Globus pallidus (tissue), 1 donor: ENCODE results near the gene ZNF182.
"Not testable (repeated sequence)": the region's sequence is repeated elsewhere in the genome, so short reads cannot be mapped to it uniquely, and the experiment has no call there.

Source experiments
- DNase-seq: peaks from one replicate; pipeline ENCODE4 v3.0.0-alpha.2; 2015; ENCODE audit warnings: low spot score

Gene ZNF182

DNA sequence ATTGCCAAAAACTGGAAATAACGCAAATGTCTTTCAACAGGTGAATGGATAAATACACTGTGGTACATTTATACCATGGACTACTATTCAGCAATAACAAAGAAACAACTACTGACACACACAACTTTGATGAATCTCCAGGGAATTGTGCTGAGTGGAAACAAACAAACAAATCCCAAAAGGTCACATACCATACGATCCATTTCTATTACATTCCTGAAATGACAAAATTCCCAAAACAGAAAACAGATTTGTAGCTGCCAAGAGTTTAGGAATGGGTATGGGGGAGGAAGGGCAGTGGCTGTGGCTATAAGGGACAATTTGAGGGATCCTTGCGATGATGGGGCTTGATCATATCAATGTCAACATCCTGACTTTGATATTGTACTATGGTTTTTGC lies 2.5 kb downstream of the ZNF182 start:
- DNase-seq: no peak

DNA sequence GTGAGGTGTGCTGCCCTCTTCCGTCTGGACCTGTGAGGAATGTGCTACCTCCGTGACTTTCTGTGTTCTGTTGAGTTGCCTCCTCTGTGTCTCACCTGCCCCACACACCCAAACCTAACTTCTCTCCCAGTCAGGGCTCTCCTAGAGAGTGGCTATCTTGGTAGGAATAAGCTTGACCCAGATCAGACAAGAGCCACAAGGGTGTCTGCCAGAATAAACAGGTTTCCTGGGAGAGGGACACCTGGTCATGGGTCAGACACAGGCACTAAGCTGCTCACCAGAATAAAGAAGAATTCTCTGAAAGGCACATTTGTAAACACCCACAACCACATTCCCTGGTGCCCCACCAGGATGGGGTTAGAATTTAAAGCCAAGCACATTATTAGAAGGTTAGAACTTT lies 11.1 kb downstream of the ZNF182 start:
- no peak for DNase-seq

DNA sequence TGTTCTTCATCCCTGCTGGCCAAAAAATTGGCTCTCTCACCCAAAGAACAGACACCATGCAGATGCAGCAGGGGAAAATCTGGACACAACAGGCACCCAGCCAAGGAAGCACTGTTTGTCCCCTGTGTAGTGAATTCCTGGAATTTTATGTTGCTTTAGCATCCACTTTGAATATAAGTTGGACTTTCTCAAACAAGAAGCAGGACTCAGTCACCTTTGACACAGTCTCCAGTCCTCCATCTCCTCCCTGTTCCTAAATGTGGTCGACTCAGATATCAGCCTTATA lies 11.8 kb downstream of the ZNF182 start:
- DNase-seq: no peak

DNA sequence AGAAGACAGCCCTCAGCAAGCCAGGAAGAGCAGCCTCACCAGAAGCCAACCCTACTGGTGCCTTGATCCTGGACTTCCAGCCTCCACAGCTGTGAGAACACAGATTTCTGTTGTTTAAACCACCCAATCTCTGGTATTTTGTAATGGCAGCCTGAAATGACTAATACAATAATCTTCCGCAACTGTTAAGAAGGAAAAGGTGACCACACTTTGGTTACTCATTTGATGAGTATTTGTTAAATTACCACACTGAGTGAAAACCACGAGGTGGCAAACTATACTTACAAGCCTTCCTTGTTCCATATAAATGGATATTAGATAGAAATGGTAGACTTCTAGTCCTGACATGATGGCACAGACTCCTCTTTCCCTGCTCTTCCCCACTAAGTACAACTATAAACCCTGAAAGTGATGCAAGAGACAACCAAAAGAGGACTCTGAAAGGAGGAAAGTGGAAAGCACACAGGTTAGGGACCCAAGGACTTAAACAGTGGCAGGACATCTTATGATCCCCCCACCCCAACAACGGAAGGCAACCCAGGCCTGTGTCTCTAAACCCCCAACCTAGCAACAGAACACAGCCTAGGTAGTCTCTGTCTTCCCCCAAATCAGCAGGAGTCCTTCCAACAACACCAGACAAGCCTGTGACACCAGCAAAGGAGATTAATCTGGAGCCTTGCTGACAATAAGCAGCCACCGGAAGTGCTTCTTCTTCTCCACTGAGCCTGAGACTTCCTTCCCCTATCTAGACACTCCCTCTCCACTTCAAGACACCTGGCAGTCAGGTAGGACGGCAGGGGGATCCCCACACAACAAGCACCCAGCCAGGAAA lies 12.3 kb downstream of the ZNF182 start:
- DNase-seq: no peak

DNA sequence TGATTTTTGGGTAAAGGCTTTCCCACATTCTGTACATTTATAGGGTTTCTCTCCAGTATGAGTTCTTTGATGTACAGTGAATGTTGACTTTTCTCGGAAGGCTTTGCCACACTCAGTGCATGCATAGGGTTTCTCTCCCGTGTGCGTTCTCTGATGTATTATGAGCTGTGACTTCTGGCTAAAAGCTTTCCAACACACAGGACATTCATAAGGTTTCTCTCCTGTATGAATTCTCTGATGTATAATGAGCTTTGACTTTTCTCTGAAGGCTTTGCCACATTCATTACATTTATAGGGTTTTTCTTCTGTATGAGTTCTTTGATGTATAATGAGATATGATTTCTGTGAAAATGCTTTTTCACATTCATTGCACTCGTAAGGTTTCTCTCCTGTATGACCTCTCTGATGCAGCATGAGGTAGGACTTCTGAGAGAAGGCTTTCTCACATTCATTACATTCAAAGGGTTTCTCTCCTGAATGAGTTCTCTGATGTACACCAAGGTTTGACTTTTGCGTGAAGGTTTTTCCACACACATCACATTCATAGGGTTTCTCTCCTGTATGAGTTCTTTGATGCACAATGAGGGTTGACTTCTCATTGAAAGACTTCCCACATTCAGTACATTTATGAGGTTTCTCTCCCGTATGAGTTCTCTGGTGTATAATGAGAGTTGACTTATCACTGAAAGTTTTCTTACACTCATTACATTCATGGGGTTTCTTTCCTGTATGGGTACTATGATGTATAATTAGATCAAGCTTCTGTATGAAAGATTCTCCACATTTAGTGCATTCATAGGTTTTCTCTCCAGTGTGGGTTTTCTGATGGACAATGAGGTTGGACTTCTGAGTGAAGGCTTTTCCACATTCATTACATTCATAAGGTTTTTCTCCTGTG lies 27.3 kb downstream of the ZNF182 start:
- no peak for DNase-seq

DNA sequence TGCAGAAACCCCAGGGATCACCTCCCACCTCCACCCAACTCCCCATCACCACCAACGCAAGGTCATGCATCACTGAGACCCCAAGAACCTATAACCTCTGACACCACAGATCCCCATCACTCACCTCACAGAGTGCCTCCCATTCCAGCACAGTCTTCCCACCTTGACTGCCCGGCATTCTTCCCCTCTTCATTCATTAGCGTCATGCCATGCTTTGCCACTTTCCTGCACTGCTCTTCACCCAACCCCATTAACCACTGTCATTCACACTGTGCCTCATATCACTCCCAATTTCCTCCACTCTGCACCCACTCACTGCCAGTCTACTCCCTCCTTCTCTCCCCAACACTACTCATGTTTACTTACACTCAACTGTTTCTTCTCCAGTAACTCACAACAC lies 30.6 kb downstream of the ZNF182 start:
- DNase-seq: no peak

DNA sequence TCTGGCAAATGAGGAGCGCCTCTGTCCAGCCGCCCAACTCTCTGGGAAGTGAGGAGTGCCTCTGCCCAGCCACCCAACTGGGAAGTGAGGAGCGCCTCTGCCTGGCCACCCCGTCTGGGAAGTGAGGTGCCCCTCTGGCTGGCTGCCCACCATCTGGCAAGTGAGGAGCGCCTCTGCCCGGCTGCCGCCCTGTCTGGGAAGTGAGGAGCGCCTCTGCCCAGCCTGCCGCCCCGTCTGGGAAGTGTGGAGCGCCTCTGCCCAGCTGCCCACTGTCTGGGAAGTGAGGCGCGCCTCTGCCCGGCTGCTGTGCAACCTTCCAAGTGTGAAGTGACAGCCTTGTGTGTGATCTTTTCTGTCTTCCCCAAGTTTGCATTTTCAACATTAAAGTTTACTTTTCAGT lies 38.3 kb downstream of the ZNF182 start:
- DNase-seq: not testable (repeated sequence)

DNA sequence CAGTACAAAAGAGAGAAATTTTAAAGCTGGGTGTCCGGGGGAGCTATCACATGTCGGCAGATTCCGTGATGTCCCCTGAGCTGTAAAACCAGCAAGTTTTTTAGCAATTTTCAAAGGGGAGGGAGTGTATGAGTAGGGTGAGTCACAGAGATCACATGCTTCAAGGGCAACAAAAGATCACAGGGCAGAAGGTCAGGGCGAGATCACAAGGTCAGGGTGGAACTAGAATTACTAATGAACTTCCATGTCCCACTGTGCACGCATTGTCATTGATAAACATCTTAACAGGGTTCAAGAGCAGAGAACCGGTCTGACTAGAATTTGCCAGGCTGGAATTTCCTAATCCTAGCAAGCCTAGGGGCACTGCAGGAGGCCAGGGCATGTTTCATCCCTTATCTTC lies 42.0 kb downstream of the ZNF182 start:
- not testable (repeated sequence) for DNase-seq

DNA sequence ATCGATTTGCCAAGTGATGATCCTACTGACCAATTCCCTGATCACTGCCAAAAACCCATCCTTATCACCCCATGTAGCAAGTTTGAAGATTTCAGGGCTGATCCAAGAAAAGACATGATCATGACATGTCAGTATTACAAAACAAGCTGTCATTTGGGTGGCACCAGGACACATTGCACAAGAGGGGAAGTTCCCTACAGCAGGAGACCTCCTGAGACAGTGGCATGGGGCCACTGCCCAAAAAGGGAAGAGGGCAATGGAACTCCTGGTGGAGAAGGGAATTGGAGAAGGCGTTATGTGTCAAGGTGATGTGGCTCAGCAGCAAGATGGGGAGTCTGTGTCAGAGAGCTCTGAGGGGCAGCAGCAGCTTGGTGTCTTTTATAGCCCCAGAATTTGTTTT lies 43.4 kb downstream of the ZNF182 start:
- DNase-seq: no peak

DNA sequence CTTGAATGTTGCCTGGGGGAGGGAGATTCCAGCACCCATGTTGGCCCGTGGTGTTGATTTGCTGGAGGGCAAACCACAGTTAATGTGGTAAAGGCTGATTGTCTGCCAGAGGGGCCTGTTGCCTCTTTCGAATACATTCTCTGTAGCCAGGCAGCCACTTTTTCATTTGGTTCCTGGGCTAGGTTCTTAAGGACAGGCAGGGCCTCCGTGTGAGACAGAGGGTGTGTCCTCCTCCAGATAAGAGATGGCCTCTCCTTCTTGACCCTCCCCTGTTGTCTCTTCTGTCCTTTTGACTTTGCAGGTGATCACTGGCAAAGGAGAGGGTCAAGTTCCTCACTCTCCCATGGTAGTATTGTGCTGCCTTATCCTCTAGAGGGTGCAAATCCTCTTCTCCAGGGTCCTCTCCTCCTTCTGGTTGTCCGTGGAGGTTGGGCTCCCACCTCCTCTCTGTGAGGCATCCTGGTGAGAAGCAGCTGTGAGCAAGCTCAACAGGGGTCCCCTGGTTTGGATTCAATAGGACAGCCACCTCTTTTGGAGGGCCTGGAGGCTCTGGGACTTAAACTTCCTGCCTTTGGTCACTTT lies 44.9 kb downstream of the ZNF182 start:
- DNase-seq: no peak

DNA sequence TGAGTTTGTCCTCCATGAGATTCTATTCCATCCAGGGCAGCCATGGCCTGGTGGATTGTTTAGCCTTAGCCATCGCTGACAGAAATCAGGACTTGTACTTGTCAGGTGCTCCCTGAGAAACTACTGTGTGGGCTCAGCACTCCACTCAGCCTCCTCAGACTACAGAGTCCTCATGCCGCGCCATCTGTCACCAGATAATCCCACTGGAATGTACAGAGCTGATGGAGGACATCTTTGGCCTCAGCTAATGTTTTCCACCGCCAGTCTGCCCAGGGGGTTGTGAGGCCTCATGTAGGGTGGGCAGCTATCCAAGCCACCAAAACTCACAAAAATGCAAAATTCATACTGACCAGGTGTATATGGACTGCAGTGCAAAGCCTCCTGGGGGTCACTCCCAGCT lies 45.6 kb downstream of the ZNF182 start:
- not testable (repeated sequence) for DNase-seq

DNA sequence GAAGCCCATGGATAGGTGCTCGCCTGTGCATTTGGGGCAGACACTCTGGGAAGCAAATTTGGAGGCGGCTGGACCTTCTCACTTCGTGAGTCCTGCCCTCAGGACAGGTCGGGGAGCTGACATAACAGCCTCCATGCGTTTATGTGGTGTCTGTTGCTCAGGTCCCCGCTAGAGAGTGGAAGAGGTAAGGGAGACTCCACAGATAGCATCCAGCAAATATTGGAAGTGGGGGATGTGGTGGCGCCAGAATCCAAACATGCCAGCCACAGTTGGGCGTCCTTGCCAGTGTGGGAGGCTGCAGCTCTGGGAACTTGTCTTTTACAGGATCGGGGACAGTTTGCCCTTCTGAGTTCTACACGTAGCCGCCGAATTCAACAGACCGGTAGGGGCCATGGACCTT lies 47.8 kb downstream of the ZNF182 start:
- DNase-seq: no peak

DNA sequence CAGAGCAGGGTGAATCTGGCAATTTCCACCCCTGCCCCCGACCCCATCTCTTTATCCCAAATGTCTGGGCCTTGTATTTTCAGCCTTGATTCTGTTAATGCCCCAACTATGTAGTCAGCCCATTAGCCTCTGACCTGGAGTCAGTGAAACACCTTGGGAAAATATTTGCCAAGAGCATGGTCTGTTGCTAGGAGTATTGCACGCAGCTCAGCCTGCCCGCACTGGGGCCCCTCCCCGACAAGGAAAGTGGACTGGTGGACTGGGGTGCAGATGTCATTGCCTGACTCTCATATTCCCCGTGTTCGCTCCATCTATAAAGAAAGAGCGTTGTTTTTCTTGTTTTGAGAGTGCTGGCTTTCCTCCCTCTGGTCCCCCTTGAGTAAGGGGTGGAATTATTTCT lies 48.5 kb downstream of the ZNF182 start:
- not testable (repeated sequence) for DNase-seq

DNA sequence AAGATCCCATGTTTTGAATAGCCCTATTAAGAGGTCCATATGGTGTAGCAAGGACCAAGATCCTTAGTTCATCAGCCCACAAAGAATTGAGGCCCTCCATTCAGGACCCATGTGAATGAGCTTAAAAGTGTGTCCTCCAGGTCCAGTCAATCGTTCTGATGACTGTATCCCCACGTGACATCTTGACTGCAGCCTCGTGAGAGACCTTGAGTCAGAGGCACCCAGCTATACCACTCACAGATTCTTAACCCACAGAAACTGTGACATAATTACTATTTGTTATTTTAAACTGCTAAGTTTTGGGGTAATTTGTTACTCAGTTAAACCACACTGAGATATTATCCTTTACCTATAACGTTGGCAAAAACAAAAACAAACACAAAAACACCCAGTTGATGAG lies 62.4 kb downstream of the ZNF182 start:
- DNase-seq: no peak

DNA sequence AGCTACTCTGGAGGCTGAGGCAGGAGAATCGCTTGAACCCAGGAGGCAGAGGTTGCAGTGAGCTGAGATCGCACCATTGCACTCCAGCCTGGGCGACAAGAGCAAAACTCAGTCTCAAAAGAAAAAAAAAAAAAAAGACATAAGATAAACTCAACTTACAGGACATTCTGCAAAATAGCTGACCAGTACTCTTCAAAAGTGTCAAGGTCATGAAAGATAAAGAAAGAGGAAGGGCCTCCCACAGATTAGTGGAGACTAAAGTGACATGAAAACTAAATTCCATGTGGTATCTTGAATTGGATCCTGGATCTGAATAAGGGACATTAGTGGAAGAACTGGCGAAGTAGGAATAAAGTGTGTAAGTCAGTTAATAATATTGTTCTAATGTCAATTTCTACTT lies 63.3 kb downstream of the ZNF182 start:
- DNase-seq: no peak

DNA sequence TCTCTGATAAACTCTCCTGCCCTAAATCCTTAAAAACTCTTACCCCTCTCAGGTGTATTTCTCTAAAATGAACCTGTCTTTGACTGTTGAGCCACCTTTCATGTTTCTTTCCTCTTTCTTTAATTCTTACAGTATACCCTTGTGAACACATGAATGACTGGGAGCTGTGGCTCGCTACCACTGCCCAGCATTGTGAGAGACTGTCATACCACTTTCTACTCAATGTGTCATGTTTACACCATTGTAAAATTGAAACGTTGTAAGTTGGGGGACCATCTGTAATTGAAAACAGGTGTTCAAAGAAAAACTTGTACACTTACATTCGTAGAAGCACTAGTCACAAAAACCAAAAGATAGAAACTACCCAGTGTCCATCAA lies 66.9 kb downstream of the ZNF182 start:
- no peak for DNase-seq

DNA sequence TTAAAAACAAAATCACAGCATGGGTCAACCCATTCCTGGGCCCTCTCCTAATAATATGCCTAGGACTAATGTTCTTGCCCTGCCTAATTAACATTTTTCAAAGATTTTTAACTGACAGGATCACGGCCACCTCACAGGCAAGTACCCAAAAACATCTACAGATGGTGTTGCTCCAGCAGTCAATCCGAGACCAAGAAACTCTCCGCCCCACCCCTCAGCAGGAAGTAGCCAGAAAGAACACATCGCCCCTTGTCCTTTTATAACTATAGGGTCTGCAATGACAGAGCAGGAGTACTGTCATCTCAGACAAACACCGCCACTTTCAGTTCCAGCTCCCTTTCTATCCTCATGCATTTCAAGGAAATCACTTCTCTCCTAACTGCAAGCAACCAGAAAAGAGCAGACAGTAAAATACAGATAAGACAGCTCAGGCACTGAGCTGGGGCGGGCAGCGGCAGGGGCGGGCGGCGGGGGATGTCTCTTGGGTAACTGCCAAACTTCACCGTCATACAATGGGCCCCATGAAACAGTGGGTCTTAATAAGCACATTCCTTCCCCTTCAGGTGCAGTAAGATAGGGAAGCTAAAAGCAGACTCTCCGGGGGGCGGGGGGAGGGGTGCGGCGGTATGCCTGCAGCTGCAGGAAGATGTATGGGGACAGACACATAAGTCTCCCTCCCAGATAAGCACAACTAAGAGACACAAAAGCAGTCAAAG lies 67.4 kb downstream of the ZNF182 start:
- DNase-seq: no peak

DNA sequence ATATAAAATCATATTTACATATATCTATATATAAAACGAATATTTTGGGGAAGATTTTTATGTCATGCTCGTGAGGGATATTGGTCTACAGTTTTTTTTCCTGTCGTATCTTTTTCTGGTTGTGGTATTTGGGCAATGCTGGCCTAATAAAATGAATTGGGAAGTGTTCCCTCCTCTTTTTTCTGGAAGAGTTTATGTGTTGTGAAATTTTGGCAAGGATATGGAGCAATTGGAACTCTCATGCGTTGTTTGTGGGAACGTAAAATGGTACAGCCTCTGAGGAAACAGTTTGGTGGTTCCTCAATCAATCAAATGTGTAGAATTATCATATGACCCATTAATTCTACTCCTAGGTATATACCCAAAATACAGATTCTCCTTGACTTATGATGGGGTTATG lies 69.8 kb downstream of the ZNF182 start:
- DNase-seq: no peak

DNA sequence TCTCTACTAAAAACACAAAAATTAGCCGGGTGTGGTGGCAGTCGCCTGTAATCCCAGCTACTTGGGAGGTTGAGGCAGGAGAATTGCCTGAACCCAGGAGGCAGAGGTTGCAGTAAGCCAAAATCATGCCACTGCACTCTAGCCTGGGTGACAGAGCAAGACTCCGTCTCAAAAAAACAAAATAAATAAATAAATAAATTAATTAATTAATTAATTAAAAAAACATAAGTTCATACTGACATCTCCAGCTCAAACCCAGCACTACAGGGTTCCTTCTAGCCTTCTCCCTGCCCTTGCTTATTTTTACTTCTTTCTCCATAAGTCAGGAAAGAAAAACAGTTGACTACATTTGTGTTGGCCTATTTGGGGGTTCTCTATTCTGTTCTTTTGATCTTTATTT lies 71.8 kb downstream of the ZNF182 start:
- not testable (repeated sequence) for DNase-seq

DNA sequence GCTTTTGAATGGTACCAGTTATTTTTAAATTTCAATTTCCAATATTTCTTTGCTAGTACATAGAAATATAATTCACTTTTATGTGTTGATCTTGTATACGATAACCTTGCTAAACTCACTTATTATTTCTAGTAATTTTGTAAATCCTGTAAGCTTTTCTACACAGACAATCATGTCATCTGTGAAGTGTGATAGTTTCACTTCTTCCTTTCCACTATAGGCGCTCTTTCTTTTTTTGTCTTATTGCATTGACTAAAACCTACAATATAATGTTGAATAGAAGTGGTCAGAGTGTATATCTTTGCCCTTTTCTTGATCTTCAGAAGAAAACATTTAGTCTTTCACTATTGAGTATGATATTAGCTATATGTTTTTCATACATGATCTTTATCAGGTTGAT lies 76.6 kb downstream of the ZNF182 start:
- no peak for DNase-seq
